Activated naive CD4-positive, alpha-beta T cell treated with anti-CD3 and anti-CD28 coated beads, Interleukin-2, amount 50 U/mL, for 24 hours (primary cell): ENCODE results near the gene LONP2.

Experiments used
- H3K27ac Mint-ChIP-seq: one replicate; pipeline ENCODE4 v1.8.0; 2021; ENCODE audit warnings: mild to moderate bottlenecking, mixed read lengths
- H3K27me3 Mint-ChIP-seq: one replicate; pipeline ENCODE4 v1.8.0; 2021; ENCODE audit warnings: mixed read lengths
- H3K36me3 Mint-ChIP-seq: one replicate; pipeline ENCODE4 v1.8.0; 2021; ENCODE audit warnings: mixed read lengths
- H3K4me1 Mint-ChIP-seq: one replicate; pipeline ENCODE4 v1.8.0; 2021; ENCODE audit warnings: mixed read lengths
- H3K4me3 Mint-ChIP-seq: one replicate; pipeline ENCODE4 v1.8.0; 2021; ENCODE audit warnings: mild to moderate bottlenecking, mixed read lengths
- H3K9me3 Mint-ChIP-seq: one replicate; pipeline ENCODE4 v1.8.0; 2021; ENCODE audit warnings: mixed read lengths

The LONP2 gene, protein sequence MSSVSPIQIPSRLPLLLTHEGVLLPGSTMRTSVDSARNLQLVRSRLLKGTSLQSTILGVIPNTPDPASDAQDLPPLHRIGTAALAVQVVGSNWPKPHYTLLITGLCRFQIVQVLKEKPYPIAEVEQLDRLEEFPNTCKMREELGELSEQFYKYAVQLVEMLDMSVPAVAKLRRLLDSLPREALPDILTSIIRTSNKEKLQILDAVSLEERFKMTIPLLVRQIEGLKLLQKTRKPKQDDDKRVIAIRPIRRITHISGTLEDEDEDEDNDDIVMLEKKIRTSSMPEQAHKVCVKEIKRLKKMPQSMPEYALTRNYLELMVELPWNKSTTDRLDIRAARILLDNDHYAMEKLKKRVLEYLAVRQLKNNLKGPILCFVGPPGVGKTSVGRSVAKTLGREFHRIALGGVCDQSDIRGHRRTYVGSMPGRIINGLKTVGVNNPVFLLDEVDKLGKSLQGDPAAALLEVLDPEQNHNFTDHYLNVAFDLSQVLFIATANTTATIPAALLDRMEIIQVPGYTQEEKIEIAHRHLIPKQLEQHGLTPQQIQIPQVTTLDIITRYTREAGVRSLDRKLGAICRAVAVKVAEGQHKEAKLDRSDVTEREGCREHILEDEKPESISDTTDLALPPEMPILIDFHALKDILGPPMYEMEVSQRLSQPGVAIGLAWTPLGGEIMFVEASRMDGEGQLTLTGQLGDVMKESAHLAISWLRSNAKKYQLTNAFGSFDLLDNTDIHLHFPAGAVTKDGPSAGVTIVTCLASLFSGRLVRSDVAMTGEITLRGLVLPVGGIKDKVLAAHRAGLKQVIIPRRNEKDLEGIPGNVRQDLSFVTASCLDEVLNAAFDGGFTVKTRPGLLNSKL

GRCh38 chr16:48244080-48244862 lies at the start of gene LONP2:
TSS of gene LONP2 (plus strand) at chr16:48244300. CDS start at chr16:48244389, 89 bp downstream.
- peak within 1 kb of the TSS; percentile 96 for H3K4me3 Mint-ChIP-seq
- no peaks in the 10 kb centered on the region for H3K9me3 Mint-ChIP-seq
- peaks cover 48% of the 10 kb centered on the region for H3K4me1 Mint-ChIP-seq
- peak within 1 kb of the TSS; percentile 95 for H3K27ac Mint-ChIP-seq
- H3K27me3 Mint-ChIP-seq, result no peaks in the 10 kb centered on the region
- peaks cover 1% of the 10 kb centered on the region for H3K36me3 Mint-ChIP-seq

DNA sequence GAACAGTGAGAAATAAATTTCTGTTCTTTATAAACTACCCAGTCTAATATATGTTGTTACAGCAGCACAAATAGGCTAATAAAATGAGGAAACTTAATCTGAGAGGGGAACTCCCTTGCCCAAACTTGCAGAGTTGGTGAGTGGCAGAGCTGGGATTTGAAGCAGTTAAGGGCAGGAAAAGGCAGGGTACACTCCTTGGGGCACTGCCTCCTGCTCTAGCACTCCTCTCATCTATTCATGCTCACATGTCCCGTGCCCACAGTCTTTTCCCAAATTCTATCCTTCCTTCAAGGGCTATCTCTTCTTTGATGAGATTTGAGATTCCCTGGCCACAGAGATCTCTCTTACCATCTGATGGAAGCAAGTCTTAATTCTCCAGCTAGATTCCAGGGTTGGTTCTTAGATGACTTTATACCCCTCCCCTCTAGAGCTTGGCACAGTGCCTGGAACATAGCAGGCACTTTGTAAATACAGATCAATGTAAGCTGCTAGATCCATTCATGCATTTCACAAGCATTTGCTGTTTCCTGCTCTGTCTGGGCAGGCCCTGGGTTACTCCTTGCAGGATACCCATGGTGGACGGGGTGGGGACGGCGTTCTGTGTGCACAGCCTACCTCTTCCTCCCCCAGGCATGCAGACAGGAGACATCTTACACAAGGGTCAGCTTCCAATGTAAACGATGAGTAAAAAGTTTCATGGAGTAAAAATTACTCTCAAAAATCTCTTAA lies 49.1 kb upstream of the LONP2 start:
- no peak overlapping the region for H3K4me3 Mint-ChIP-seq
- H3K9me3 Mint-ChIP-seq, result no peaks in the 10 kb centered on the region
- no peak overlapping the region for H3K27ac Mint-ChIP-seq
- H3K4me1 Mint-ChIP-seq, result no peaks in the 10 kb centered on the region
- H3K36me3 Mint-ChIP-seq, result no peaks in the 10 kb centered on the region
- no peaks in the 10 kb centered on the region for H3K27me3 Mint-ChIP-seq

DNA sequence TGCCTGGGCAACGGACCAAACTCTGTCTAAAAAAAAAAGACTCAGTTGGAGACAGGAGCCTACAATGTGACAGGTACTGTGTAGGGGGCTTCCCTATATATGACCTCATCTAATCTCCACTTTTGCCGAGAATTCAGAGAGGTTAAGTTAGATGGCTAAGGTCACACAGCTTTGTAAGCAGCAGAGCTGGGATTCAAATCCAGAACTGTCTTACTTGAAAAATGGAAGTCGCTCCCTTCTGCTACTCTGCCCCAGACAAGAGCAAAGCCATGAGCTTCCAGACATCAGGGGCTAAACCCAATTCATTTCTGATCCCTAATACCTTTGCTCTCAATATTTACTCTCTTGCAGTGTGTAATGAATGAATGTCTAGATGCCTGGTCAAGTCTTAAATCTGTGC lies 46.8 kb upstream of the LONP2 start:
- no peaks in the 10 kb centered on the region for H3K9me3 Mint-ChIP-seq

GRCh38 chr16:48201515-48202201 lies 42.4 kb upstream of the LONP2 start:
- Mint-ChIP-seq H3K9me3 (no peaks in the 10 kb centered on the region), H3K27me3 (peaks cover 4% of the 10 kb centered on the region), H3K36me3 (no peaks in the 10 kb centered on the region), H3K27ac (no peak overlapping the region), H3K4me1 (no peaks in the 10 kb centered on the region), H3K4me3 (no peak overlapping the region)

More for the DNA sequence above, 46.8 kb upstream of the LONP2 start:
- H3K27me3 Mint-ChIP-seq, result no peaks in the 10 kb centered on the region
- no peaks in the 10 kb centered on the region for H3K4me1 Mint-ChIP-seq
- no peaks in the 10 kb centered on the region for H3K36me3 Mint-ChIP-seq
- H3K27ac Mint-ChIP-seq, result no peak overlapping the region
- H3K4me3 Mint-ChIP-seq, result no peak overlapping the region

DNA sequence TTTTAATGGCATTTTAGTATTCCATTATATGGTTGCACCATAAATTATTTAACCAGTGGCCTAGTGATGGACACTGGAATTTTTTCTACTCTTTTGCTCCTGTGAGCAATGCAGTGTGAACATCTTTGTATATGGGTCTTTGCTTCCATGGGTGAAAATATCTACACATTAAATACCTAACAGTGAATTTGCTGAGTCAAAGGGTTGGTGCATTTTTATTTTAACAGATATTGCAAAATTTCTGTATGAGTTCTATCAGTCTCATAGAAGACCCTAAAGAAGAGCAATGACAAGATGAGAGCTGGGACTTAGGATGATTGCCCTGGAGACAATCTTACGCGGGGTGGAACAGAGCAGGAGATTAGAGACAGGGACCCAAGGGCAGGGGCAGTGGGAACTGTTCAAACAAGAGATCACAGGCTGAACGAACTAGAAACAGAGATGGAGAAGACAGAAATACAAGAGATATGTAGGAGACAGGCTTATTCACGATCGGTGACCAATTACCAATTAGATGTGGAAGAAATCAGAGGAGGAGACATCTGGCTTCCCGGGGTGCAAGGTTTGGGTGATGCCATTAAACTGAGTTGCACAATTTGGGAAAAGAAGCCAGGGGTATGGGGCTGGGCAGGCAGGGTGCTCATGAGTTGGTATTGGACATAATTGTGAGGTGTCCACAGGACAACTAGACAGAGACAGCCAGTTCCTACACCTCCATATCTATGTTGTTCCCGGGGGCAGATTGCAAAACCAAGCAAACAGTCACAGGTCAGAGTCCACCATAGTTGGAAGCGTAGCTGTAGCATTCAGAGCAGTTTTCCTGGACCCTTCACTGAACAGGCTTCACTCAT lies 39.9 kb upstream of the LONP2 start:
- Mint-ChIP-seq H3K27me3 (peaks cover 7% of the 10 kb centered on the region), H3K9me3 (no peaks in the 10 kb centered on the region), H3K36me3 (no peaks in the 10 kb centered on the region), H3K4me1 (no peaks in the 10 kb centered on the region), H3K4me3 (no peak overlapping the region), H3K27ac (no peak overlapping the region)

DNA sequence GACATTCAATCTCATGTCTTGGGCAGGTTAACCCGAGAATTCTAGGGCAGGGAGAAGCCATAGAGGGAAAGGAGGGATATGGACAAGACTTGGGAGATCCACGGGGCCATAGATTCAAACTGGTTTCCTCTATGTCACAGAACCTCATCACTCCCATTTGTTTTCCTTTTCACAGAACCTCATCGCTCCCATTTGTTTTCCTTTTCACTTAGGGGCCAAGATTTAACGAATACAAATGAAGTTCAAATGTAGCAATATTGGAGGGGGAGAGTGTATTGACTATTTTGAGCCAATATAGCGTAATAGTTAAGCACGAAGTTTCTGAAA lies 39.3 kb upstream of the LONP2 start:
- H3K27ac Mint-ChIP-seq, result no peak overlapping the region
- H3K4me1 Mint-ChIP-seq, result no peaks in the 10 kb centered on the region
- H3K9me3 Mint-ChIP-seq, result no peaks in the 10 kb centered on the region
- no peak overlapping the region for H3K4me3 Mint-ChIP-seq
- H3K27me3 Mint-ChIP-seq, result peaks cover 7% of the 10 kb centered on the region
- H3K36me3 Mint-ChIP-seq, result no peaks in the 10 kb centered on the region

- Mint-ChIP-seq H3K9me3 (no peaks in the 10 kb centered on the region), H3K36me3 (no peaks in the 10 kb centered on the region), H3K4me3 (no peak overlapping the region), H3K4me1 (no peaks in the 10 kb centered on the region), H3K27me3 (peaks cover 7% of the 10 kb centered on the region), H3K27ac (no peak overlapping the region)
These were observed 37.4 kb upstream of the LONP2 start for GRCh38 chr16:48206594-48207242.

DNA sequence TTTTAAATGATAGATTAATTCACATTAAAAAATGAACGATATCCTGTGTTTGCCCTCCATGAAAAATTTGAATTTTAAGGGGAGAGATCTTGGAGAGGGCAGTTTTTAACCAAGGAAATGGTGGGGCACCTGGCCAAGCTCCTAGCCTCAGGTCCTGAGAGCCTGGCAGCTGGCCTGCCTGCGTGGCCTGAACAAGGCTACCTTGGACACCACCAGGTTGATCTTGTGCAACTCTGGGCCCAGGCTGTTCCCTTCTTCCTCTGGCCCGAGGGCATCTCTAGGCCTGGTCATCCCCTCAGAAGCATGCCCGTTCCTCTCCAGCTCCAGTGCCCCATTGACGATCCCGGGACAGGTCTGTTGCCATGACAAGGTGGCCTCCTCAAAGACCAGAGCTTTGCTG lies 33.4 kb upstream of the LONP2 start:
- Mint-ChIP-seq H3K27me3 (peaks cover 4% of the 10 kb centered on the region), H3K4me1 (no peaks in the 10 kb centered on the region)

DNA sequence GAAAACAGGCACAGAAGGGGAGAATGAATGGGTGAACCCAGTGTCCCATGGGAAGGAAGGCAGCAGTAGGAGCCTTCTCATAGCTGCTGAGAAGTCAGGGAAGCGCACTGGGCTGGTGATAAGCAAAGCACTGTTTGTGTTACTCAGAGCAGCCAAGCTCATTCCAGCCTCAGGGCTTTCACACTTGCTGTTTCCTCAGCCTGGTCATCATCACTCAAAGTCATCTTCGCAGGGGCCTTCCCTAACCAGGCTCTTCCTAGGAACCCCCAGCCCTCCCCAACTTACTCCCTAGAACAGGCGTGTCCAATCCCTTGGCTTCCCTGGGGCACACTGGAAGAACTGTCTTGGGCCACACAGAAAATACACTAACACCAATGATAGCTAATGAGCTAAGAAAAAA lies 32.1 kb upstream of the LONP2 start:
- Mint-ChIP-seq H3K4me3 (no peak overlapping the region), H3K9me3 (no peaks in the 10 kb centered on the region), H3K4me1 (no peaks in the 10 kb centered on the region), H3K27me3 (no peaks in the 10 kb centered on the region), H3K27ac (no peak overlapping the region), H3K36me3 (no peaks in the 10 kb centered on the region)

More for the DNA sequence above, 33.4 kb upstream of the LONP2 start:
- Mint-ChIP-seq H3K36me3 (no peaks in the 10 kb centered on the region), H3K9me3 (no peaks in the 10 kb centered on the region), H3K27ac (no peak overlapping the region), H3K4me3 (no peak overlapping the region)

GRCh38 chr16:48215738-48216137 lies 28.4 kb upstream of the LONP2 start:
- H3K4me1 Mint-ChIP-seq, result no peaks in the 10 kb centered on the region
- no peak overlapping the region for H3K27ac Mint-ChIP-seq
- no peak overlapping the region for H3K4me3 Mint-ChIP-seq
- no peaks in the 10 kb centered on the region for H3K27me3 Mint-ChIP-seq
- no peaks in the 10 kb centered on the region for H3K36me3 Mint-ChIP-seq
- H3K9me3 Mint-ChIP-seq, result peaks cover 6% of the 10 kb centered on the region

GRCh38 chr16:48217708-48218107 lies 26.4 kb upstream of the LONP2 start:
- peaks cover 6% of the 10 kb centered on the region for H3K9me3 Mint-ChIP-seq
- H3K27ac Mint-ChIP-seq, result no peak overlapping the region
- no peaks in the 10 kb centered on the region for H3K4me1 Mint-ChIP-seq
- no peaks in the 10 kb centered on the region for H3K27me3 Mint-ChIP-seq
- no peak overlapping the region for H3K4me3 Mint-ChIP-seq
- H3K36me3 Mint-ChIP-seq, result no peaks in the 10 kb centered on the region

DNA sequence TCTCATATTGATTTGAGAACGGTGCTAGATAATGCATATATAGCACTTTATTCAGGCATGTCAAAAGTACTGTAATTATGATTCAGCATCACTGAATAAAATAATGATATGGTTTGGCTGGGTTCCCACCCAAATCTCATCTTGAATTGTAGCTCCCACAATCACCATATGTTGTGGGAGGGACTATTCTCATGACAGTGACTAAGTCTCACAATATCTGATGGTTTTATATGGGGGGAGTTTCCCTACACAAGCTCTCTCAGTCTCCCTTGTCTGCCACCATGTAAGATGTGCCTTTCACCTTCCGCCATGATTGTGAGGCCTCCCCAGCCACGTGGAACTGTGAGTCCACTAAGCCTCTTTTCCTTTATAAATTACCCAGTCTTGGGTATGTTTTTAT lies 25.6 kb upstream of the LONP2 start:
- peaks cover 6% of the 10 kb centered on the region for H3K9me3 Mint-ChIP-seq
- no peaks in the 10 kb centered on the region for H3K27me3 Mint-ChIP-seq
- H3K36me3 Mint-ChIP-seq, result no peaks in the 10 kb centered on the region
- H3K27ac Mint-ChIP-seq, result no peak overlapping the region
- no peak overlapping the region for H3K4me3 Mint-ChIP-seq
- H3K4me1 Mint-ChIP-seq, result no peaks in the 10 kb centered on the region

DNA sequence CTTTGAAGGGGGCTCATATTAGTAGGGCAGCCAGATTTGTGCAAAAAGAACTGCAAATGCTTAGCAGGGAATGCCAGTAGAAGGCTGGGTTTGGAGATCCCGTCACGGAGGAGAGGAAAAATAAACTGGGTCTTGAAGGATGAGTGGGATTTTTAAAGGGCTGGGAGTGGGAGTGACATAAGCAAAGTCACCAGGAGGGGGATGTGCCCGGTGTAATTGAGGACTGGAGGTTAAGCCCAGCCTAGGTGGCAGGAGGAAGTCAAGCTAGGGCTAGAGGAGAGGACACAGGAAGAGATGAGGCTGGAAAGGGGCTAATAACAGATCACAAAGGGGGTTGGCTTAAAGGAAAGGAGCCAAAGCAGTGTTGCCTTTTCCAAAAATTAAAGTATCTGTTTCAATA lies 23.2 kb upstream of the LONP2 start:
- Mint-ChIP-seq H3K4me1 (no peaks in the 10 kb centered on the region), H3K9me3 (peaks cover 6% of the 10 kb centered on the region), H3K27ac (no peak overlapping the region), H3K27me3 (no peaks in the 10 kb centered on the region), H3K4me3 (no peak overlapping the region), H3K36me3 (no peaks in the 10 kb centered on the region)

DNA sequence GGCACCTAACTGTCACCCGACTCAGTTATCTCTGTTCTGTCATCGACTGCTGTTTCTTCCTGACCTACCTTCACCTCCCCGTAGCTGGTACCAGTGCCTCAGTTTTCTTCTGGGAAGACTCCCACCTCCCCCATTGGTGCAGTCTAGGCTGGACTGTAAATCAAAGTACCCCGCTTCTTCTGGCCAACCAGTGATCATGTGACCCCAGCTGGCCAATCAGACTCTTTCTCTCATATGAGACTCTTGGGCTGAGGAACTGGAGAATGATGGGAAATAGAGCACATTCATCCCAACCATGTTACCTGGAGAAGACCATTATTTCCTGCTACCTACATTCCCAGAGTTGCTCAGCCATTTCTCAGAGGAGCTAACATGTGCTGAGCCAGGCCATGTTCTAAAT lies 20.6 kb upstream of the LONP2 start:
- H3K9me3 Mint-ChIP-seq, result peaks cover 4% of the 10 kb centered on the region
- no peaks in the 10 kb centered on the region for H3K27me3 Mint-ChIP-seq
- H3K27ac Mint-ChIP-seq, result no peak overlapping the region
- no peak overlapping the region for H3K4me3 Mint-ChIP-seq
- no peaks in the 10 kb centered on the region for H3K4me1 Mint-ChIP-seq
- no peaks in the 10 kb centered on the region for H3K36me3 Mint-ChIP-seq
